Peyer's patch (tissue), 4 donors: ENCODE data around the gene ERAL1.

Experiments used
- POLR2A ChIP-seq, 2 donors: fragments of 450-650 bp; IDR thresholded peaks; one replicate each; pipeline ENCODE4 v1.5.1; 2017; ENCODE audit warnings: antibody characterized with exemption in 2 of 2, mild to moderate bottlenecking in 2 of 2, moderate library complexity in 2 of 2
- TF ChIP-seq, protein P1 (sequence below), 6 experiments: fragments of 450-650 bp in 4 of 6; fragments of 200-600 bp in 2 of 6; sonication (generic) in 1 of 6; IDR thresholded peaks; one replicate each; pipeline ENCODE4 v1.5.1; 2017 to 2019; ENCODE audit warnings: antibody characterized with exemption in 6 of 6, mild to moderate bottlenecking in 3 of 6, moderate library complexity in 1 of 6

DNA sequence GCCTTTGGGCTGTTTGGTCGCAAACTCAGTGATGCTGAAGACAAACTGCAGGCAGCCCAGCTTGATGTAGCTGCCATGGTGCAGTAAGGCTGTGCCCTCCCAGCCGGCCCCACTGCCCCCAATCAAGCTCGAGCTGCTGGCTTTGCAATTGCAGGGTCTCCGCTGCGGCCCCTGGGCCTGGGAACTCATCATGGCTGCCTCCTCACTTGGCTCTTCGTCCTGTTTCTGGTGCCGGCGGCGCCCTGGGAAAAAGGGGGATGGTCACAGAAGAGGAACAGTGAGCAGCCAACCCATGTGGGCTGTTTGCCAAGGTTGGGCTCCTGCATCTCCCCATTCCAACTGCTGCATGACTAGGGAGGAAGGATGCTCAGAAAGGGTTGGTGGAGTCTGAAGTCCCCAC is 51.5 kb downstream of the ERAL1 start:
- TF ChIP-seq, protein P1, sequence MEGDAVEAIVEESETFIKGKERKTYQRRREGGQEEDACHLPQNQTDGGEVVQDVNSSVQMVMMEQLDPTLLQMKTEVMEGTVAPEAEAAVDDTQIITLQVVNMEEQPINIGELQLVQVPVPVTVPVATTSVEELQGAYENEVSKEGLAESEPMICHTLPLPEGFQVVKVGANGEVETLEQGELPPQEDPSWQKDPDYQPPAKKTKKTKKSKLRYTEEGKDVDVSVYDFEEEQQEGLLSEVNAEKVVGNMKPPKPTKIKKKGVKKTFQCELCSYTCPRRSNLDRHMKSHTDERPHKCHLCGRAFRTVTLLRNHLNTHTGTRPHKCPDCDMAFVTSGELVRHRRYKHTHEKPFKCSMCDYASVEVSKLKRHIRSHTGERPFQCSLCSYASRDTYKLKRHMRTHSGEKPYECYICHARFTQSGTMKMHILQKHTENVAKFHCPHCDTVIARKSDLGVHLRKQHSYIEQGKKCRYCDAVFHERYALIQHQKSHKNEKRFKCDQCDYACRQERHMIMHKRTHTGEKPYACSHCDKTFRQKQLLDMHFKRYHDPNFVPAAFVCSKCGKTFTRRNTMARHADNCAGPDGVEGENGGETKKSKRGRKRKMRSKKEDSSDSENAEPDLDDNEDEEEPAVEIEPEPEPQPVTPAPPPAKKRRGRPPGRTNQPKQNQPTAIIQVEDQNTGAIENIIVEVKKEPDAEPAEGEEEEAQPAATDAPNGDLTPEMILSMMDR (IDR thresholded peaks at IDR 0.05), result no peak
- no peak for TF ChIP-seq POLR2A (IDR thresholded peaks at IDR 0.05)
